Tongue (tissue), 2 donors: ENCODE results near the gene IL17RC. TPM values are rescaled to one million over a fixed set of nuclear protein-coding genes. Genes with fewer than 3 reads are reported as not detected.
"Not testable (repeated sequence)": the region's sequence is repeated elsewhere in the genome, so short reads cannot be mapped to it uniquely, and the experiment has no call there.

Source experiments
- DNase-seq: peaks from one replicate; pipeline ENCODE4 v3.0.0-alpha.2; 2015
- total RNA-seq: library from RNA; depleted of rRNA; stranded (reverse); fragments of >200 nt; gene quantifications from one replicate; pipeline ENCODE4 v1.2.3, GENCODE V29; 2014

IL17RC gene, protein sequence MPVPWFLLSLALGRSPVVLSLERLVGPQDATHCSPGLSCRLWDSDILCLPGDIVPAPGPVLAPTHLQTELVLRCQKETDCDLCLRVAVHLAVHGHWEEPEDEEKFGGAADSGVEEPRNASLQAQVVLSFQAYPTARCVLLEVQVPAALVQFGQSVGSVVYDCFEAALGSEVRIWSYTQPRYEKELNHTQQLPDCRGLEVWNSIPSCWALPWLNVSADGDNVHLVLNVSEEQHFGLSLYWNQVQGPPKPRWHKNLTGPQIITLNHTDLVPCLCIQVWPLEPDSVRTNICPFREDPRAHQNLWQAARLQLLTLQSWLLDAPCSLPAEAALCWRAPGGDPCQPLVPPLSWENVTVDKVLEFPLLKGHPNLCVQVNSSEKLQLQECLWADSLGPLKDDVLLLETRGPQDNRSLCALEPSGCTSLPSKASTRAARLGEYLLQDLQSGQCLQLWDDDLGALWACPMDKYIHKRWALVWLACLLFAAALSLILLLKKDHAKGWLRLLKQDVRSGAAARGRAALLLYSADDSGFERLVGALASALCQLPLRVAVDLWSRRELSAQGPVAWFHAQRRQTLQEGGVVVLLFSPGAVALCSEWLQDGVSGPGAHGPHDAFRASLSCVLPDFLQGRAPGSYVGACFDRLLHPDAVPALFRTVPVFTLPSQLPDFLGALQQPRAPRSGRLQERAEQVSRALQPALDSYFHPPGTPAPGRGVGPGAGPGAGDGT
- 24.4 TPM for total RNA-seq

DNA sequence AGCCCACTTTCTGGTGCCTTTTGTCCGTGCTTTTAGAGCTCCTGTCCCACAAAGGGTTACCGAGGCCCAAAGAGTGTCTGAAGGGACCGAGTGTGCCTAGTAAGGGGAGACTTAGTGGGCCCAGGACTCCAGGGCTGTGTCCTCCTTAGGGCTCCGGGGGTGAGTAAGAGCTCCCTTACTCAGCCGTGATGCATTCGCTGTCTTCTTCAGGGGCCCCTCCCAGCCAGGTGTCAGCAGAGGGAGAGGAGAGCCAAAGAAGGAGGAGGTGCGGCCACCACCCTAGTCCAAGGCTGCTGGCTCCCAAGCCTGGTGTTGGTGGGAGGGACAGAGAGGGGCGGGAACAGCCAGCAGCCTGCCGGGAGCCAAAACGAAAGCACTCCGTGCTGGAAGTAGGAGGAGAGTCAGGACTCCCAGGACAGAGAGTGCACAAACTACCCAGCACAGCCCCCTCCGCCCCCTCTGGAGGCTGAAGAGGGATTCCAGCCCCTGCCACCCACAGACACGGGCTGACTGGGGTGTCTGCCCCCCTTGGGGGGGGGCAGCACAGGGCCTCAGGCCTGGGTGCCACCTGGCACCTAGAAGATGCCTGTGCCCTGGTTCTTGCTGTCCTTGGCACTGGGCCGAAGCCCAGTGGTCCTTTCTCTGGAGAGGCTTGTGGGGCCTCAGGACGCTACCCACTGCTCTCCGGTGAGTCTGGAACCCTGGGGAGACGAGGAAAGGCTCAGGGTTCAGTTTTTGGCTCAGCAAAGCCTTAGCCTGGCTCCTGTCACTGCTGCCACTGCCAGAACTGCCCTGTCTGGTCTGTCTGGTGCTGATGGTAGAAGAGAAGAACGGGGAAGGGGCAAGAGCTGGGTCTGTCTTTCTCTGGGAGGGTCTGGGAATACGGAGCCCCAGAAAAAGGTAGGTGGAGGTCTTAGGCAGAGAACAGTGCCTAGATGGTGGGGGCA, at the start of gene IL17RC:
Gene IL17RC, plus strand, starts transcription at position 365 of the 947 bp plus-strand sequence. Its CDS starts 218 bp downstream, at position 583.
- peak; percentile 96 for DNase-seq

DNA sequence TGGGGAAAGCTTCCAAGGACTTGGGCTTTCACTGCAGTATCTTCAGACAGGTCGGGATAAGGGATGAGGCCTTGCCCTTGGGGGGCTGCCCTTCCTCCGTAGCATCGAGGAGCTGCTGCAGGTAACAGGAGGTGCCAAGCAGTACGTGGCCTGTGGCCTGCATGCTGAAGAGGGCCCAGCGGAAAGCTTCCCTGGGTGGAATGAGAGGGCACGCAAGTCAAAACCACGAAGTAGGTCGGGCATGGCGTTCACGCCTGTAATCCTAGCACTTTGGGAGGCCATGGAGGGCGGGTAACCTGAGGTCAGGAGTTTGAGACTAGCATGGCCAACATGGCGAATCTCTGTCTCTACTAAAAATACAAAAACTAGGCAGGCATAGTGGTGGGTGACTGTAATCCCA, 49.8 kb upstream of the IL17RC start:
- DNase-seq, result no peak

GRCh38 chr3:9869955-9870354, 46.9 kb upstream of the IL17RC start:
- DNase-seq, result no peak

DNA sequence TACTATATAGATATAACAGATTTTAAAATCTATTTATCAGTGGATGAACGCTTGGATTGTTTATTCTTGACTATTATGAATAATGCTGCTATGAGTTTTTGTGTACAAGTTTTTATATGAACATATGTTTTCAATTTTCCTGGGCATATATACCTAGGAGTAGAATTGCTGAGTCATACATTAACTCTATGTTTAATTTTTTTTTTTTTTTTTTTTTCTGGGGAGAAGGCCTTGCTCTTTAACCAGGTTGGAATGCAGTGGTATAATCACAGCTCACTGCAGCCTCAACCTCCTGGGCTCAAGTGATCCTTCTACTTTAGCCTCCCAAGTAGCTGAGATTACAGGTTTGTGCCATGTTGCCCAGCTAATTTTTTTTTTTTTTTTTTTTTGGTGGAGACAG, 45.9 kb upstream of the IL17RC start:
- no peak for DNase-seq

GRCh38 chr3:9872067-9872466, 44.8 kb upstream of the IL17RC start:
- not testable (repeated sequence) for DNase-seq

DNA sequence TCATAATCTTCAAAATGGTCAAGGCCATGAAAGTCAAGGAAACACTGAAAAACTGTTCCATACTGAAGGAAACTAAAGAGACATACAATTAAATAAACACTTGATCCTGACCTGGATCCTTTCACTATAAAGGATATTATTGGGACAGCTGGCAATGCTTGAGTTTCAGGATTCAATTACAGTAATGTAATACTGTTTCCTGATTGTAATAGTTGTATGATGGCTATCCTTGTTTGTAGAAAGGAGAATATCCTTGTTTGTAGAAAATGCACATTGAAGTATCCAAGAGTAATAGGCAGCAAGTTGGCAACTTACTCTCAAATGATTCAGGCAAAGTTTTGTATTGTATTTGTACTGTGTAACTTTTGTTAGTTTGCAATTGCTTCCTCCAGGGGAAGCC, 41.5 kb upstream of the IL17RC start:
- no peak for DNase-seq

DNA sequence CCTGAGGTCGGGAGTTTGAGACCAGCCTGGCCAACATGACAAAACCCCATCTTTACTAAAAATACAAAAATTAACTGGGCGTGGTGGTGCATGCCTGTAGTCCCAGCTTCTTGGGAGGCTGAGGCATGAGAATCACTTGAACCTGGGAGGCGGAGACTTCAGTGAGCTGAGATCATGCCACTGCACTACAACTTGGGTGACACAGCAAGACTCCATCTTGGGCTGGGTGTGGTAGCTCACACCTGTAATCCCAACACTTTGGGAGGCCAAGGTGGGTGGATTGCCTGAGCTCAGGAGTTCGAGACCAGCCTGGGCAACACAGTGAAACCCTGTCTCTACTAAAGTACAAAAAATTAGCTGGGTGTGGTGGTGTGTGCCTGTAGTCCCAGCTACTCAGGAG, 40.6 kb upstream of the IL17RC start:
- not testable (repeated sequence) for DNase-seq

- DNase-seq, result no peak
Observed at GRCh38 chr3:9876991-9877390, 39.9 kb upstream of the IL17RC start.

- DNase-seq, result no peak
Observed at GRCh38 chr3:9878700-9879099, 38.2 kb upstream of the IL17RC start.

GRCh38 chr3:9879830-9880549, 36.9 kb upstream of the IL17RC start, which contains the start of gene CIDEC:
Gene CIDEC (minus strand): TSS chr3:9880253. CDS start chr3:9878486, 1,767 bp downstream.
- no peak for DNase-seq

DNA sequence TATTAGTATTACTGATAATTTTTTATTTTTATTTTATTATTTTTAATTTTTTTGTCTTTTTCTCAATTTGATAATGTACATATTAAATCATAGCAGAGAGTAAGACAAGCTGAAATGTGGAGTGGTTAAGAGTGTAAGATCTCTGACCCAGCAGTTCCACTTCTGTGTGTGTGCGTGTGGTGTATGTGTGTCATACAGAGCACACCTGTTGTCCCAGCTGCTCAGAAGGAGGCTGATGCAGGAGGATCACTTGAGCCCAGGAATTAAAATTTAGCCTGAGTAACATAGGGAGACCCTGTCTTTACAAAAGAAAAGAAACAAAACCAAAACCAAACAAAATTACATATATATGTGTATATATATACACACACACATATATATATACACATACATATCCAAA, 35.5 kb upstream of the IL17RC start:
- DNase-seq, result peak; percentile 81

DNA sequence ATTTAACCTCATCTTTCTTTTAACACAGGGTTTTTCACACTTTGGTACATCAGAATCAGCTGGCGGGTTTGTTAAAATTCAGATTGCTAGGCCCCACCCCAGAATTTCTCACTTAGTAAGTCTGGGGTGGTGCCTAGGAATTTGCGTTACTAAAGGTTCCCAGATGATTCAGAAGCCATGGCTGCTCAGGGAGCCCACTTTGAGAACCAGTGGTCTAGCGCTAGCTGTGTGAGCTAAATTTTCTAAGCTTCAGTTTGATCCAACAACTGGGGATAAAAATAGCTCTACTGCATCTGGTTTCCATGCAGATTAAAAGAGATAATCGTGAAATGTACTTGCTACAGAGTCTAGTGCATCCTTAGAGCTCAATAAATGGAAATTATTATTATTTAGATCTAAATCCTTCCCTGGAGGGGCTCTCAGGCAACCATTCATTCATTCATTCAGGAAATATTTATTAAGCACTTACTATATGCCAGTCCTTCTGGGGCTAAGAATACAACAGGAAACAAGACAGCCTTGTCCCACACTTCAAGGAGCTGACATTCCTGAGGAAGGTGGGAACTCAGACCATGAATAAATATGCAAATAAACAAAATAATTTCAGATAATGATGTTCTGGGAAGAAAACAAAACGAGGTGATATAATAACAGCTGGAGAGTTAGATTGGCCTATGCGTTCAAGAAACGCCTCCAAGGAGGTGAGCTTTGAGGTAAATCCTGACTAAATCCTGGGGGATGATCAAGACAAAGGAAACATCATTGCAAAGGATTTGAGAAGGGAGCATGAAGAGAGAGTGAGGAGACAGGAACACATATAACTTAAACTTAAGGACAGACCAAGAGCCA, 33.0 kb upstream of the IL17RC start:
- no peak for DNase-seq

DNA sequence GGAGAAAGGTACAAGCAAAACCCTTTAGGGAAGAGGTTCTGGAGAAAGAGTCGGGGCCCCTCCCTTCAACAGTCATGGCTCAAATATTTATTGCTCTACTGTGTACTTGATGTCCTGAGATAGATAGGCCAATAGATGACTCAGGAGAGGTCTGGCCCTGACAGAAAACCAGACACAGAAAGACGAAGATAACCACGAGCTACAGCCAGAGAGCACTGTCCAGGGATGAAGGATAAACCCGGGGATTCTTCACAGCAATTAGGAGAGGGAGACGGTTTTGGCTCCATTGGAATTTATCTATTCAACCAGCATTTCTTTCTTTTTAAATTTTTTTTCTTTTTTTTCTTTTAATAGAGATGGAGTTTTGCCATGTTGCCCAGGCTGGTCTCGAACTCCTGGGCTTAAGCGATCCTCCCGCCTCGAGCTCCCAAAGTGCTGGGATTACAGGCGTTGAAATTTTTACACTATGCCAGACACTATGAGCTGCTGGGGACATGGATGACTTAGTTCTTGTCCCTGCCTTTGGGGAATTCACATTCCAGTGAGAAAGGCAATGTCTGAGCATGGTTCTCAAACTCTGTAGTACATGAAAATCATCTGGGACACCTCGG, 32.2 kb upstream of the IL17RC start:
- DNase-seq, result no peak

- no peak for DNase-seq
Observed at GRCh38 chr3:9886328-9886727, 30.6 kb upstream of the IL17RC start.

DNA sequence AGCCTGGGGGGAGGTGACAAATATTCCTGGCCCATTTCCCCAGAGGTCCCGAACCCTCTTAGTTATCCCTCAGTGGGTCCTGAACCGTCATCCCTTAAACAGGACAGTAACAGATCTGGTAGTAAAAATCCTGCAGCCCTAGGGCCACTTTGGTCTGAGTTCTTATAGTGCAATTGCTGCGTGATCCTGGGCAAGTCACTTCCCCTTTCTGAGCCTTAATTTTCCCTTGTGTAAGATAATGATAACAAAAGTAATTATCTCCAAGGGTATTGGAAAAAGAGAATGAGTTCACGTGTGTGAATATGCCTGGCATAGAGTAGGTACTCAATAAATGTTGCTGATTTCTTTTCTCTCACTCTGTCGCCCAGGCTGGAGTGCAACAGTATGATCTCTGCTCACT, 29.4 kb upstream of the IL17RC start:
- no peak for DNase-seq

GRCh38 chr3:9888540-9888939, 28.4 kb upstream of the IL17RC start:
- DNase-seq, result no peak

- no peak for DNase-seq
Observed at GRCh38 chr3:9889405-9889804, 27.5 kb upstream of the IL17RC start.

DNA sequence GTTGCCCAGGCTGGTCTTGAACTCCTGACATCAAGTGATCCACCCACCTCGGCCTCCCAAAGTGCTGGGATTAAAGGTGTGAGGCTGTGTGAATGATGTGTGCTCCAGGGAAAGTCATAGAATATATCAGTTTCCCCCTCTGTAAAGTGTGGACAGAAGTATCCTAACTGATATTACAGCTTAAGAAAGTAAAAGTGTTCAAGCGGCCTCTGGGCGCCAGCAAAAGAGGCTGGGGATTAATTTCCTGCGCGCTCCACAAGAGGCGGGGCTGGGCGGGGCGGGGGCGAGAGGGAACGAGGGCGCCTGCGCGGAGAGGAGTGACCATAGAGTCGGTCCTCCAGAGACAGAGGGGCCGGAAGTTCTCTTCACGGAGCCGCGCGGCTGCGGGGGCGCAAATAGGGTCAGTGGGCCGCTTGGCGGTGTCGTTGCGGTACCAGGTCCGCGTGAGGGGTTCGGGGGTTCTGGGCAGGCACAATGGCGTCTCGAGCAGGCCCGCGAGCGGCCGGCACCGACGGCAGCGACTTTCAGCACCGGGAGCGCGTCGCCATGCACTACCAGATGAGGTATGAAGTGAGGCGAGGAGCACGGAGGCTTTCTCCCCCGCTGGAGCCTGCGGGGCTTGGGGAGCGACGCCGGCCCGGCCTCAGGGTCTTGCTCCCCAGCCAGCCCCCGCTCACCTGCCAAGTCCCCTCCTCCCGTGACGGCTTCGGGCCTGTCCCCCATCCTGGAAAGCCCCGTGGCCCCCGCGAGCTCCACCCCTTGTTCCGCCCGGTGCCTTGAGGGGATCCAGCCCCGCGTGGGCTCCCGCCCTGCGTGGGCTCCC, 26.4 kb upstream of the IL17RC start, which contains the start of gene JAGN1:
Gene JAGN1, plus strand, starts transcription at position 362 of the 823 bp plus-strand sequence. Its CDS starts 113 bp downstream, at position 475.
- DNase-seq, result peak; percentile 97

GRCh38 chr3:9891072-9891622, 25.8 kb upstream of the IL17RC start:
- no peak for DNase-seq
